ENCODE data around the gene DSCAML1. TPM values are rescaled to one million over a fixed set of nuclear protein-coding genes. Genes with fewer than 3 reads are reported as not detected.

DSCAML1 gene
- total RNA-seq, result not detected in 2 replicates

GRCh38 chr11:117796872-117797529, at the start of gene DSCAML1:
TSS of gene DSCAML1 (minus strand) at chr11:117797216. CDS start at chr11:117797079, 137 bp downstream.

DNA sequence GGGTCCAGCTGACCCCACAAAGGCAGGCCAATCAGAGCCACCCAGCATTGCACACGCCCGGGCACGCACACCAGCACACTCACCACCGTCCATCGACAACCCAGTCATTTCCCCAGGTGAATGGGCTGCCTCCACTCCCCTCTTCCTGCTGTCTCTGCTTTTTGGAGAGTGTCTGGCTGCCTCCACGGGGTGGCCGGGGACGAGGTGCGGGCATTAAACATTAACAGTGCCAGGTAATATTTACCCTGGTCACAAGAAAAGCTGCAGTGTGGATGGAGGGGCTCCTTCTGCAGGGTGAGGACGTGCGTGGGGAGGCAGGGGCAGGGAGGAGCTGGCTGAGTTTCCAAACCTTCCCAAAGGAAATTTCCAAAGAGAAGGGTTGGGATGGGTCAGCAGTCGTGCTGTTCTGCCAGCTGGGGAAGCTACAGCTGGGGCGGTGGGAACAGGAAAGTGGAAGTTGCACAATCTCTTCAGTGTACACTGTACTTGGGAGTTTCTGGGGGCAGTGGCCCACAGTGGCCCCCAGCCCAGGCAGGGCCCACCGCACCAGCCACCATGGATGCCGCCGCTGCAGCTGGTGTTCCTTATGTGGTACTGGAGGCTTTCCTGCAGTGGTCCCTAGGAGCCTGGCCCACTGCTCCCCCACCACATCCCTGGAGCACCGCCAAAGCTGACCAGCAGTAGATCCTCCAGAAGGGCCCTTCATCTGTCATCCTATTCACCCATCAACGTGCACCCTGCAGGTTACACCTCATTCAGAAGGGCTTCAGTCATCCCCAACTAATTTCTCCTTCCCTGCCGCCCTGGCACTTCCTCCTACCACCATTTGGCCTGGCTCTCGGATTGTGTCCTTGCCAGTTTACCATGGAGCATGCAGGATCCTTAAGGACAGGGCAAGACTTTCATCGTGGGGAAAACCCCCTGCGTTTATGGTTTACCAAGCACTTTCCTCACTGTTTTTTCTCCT, 27.8 kb upstream of the DSCAML1 start, which contains the start of gene FXYD2:
Gene FXYD2, minus strand, starts transcription at position 174 of the 967 bp plus-strand sequence. Its CDS starts 66 bp downstream, at position 108.

Other genes with a start within 250 kb of the DSCAML1 start
- gene FXYD2, start 27.5 kb upstream of the DSCAML1 start, total RNA-seq, result 0.31 and 0.32 TPM in 2 replicates
- under 0.01 and 0.38 TPM in 2 replicates for gene FXYD6, start 79.4 kb upstream of the DSCAML1 start, total RNA-seq
- not detected in 2 replicates for gene TMPRSS13, start 132.2 kb upstream of the DSCAML1 start, total RNA-seq
- gene IL10RA, start 189.2 kb upstream of the DSCAML1 start, total RNA-seq, result under 0.01 TPM in 1 of 2 replicates, not detected in the other